Spleen (tissue), 11 donors: ENCODE results near the gene ZNF600. TPM values are rescaled to one million over a fixed set of nuclear protein-coding genes. Genes with fewer than 3 reads are reported as not detected.
"Not testable (repeated sequence)": the region's sequence is repeated elsewhere in the genome, so short reads cannot be mapped to it uniquely, and the experiment has no call there.

Experiments used
- DNase-seq: peaks from one replicate; pipeline ENCODE4 v3.0.0-alpha.2; 2020
- H3K27ac ChIP-seq, 8 donors: fragments of 200-600 bp; sonication (generic) in 7 of 8; 1 replicate in 4 of 8; 2 replicates in 4 of 8; pipeline versions ENCODE4 v1.5.0 to v1.8.0; 2016 to 2021; ENCODE audit warnings: inconsistent platforms in 4 of 8, mild to moderate bottlenecking in 4 of 8, moderate library complexity in 1 of 8
- H3K27me3 ChIP-seq, 7 donors: fragments of 200-600 bp; sonication (generic) in 6 of 7; replicated peaks in 1 of 7; 1 replicate in 4 of 7; 2 replicates in 3 of 7; pipeline versions ENCODE4 v1.5.0 to v1.8.0; 2016 to 2021; ENCODE audit warnings: inconsistent platforms in 3 of 7, mild to moderate bottlenecking in 1 of 7
- H3K36me3 ChIP-seq, 6 donors: fragments of 200-600 bp; sonication (generic) in 5 of 6; 1 replicate in 4 of 6; 2 replicates in 2 of 6; pipeline versions ENCODE4 v1.5.0 to v1.8.0; 2016 to 2021; ENCODE audit warnings: inconsistent platforms in 2 of 6
- H3K4me1 ChIP-seq, 6 donors: fragments of 200-600 bp; sonication (generic) in 5 of 6; 1 replicate in 3 of 6; 2 replicates in 3 of 6; pipeline versions ENCODE4 v1.5.0 to v1.8.0; 2016 to 2021; ENCODE audit warnings: inconsistent platforms in 3 of 6
- H3K4me3 ChIP-seq, 8 donors: fragments of 200-600 bp; sonication (generic) in 7 of 8; 1 replicate in 4 of 8; 2 replicates in 4 of 8; pipeline versions ENCODE4 v1.5.0 to v1.8.0; 2016 to 2021; ENCODE audit warnings: inconsistent platforms in 4 of 8, mild to moderate bottlenecking in 4 of 8, moderate library complexity in 2 of 8
- H3K9me3 ChIP-seq, 8 donors: fragments of 200-600 bp; sonication (generic) in 7 of 8; 1 replicate in 4 of 8; 2 replicates in 4 of 8; pipeline versions ENCODE4 v1.5.0 to v1.8.0; 2016 to 2021; ENCODE audit warnings: inconsistent platforms in 4 of 8
- CTCF ChIP-seq, 11 experiments: fragments of 200-600 bp in 7 of 11; fragments of 450-650 bp in 4 of 11; sonication (generic) in 4 of 11; IDR thresholded peaks in 8 of 11; conservative IDR thresholded peaks in 3 of 11; 1 replicate in 7 of 11; 2 replicates in 4 of 11; pipeline versions ENCODE4 v1.4.0 to v1.8.0; 2016 to 2021; ENCODE audit warnings: antibody characterized with exemption in 11 of 11, inconsistent platforms in 4 of 11, mild to moderate bottlenecking in 1 of 11
- POLR2A ChIP-seq, 3 donors: fragments of 450-650 bp; IDR thresholded peaks; one replicate each; pipeline ENCODE4 v1.5.1; 2017; ENCODE audit warnings: antibody characterized with exemption in 3 of 3, mild to moderate bottlenecking in 1 of 3
- POLR2AphosphoS5 ChIP-seq, 3 donors: sonication (generic); formaldehyde crosslinking; IDR thresholded peaks; one replicate each; pipeline ENCODE4 v1.5.1; 2017; ENCODE audit warnings: antibody characterized with exemption in 3 of 3
- WGBS, 5 donors: extraction: QIAGEN DNeasy Blood & Tissue Kit in 3 of 5; methylation state at CpG; one replicate each; pipeline versions ENCODE4 v1.1.5 to v1.1.7; 2013 to 2018; 5-methylcytosine and 5-hydroxymethylcytosine counted together
- intact Hi-C: fragments of 100-400 bp; cut with DNase I; formaldehyde crosslinking; loops from one replicate; pipeline ENCODE4 v1.15.0; 2023; ENCODE audit warnings: low total_unique reads
- polyA plus RNA-seq, 3 donors: library from polyadenylated mRNA; stranded (reverse); fragments of 200-250 nt; gene quantifications; one replicate each; pipeline ENCODE4 v1.2.1, GENCODE V29; 2013
- total RNA-seq, 7 donors: library from RNA; depleted of rRNA in 3 of 7; stranded (reverse); fragments of >200 nt in 3 of 7; fragmentation: NEBNext Ultra II Directional in 4 of 7; extraction: Animal tissue kit (Norgen Biotek cat#: 25700) in 4 of 7; gene quantifications; one replicate each; pipeline versions ENCODE4 v1.1.0 to v1.2.1, GENCODE V29; 2016 to 2021
- donor health status: healthy with polysubstance abuse.
- donor health status: DM: no; HTN: no; CAD: no; lungs with moderate emphysema.
- donor health status: DM: no; HTN: no; CAD: no.
- donor health status: Bipolar disorder and iron deficiency.
- donor health status: healthy.
- donor health status: DM: no; HTN: no; CAD: no.
- donor health status: DM: yes; HTN: yes; CAD: no.

The ZNF600 gene
- total and polyA plus RNA-seq, 10 donors = 7.5 to 32.3 (median 20.0) TPM

DNA sequence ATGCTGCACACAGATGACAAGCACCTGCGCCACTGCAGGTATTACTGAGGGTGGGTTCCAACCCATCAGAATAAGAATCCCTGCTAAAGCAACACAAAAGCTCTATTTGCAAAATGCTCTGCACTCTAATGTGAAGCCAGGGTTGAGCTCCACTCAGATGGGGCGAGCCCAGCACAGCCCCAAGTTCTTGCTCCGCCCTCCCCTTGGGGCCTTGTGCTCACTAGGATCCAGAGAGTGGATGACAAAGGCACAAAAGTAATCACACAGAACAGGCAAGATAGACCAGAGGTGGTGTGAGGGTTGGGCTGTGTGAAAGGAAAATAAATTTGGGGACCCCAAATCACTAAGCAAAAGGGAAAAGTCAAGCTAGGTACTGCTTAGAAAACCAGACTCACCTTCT is 43.5 kb downstream of the ZNF600 start:
- intact Hi-C loops = loop anchor here (10.0 kb wide), 1 partner anchor 498 kb away; no protein-coding TSS in a partner anchor
- WGBS, 5 donors = 84 to 97% (median 93%) methylated on average over 3 of the region's 3 CpGs
- no peaks in the 10 kb centered on the region for H3K36me3 ChIP-seq

DNA sequence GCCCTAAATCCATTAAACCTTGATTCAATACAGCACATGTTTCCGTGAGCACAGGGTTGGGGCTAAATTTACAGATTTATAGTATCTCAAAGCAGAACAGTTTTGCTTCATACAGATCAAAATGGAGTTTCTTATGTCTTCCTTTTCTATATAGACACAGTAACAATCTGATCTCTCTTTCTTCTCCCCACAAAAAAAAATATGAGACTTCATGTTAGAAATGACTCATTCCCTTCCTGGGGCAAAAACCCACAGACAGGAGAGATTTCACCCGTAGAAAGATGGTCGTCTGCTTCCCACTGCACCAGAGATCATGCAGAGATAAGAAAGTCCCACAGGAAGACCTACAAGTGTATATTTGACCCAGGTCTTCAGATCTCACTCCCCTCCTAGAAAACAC is 44.1 kb downstream of the ZNF600 start:
- Histone ChIP-seq H3K9me3 (no peaks in the 10 kb centered on the region), H3K27ac (no peak overlapping the region), H3K27me3 (no peaks in the 10 kb centered on the region), H3K36me3 (no peaks in the 10 kb centered on the region), H3K4me3 (no peak overlapping the region), H3K4me1 (no peaks in the 10 kb centered on the region)
- no peak for DNase-seq
- 29 to 33% (median 31%) methylated on average over 3 of the region's 3 CpGs for WGBS, 5 donors
- intact Hi-C loops = loop anchor here (10.0 kb wide), 1 partner anchor 498 kb away; no protein-coding TSS in a partner anchor
- TF ChIP-seq POLR2A (IDR thresholded peaks at IDR 0.05) (no peak), POLR2AphosphoS5 (IDR thresholded peaks at IDR 0.05) (no peak), CTCF (IDR thresholded peaks at IDR 0.05 in 8 of 11, conservative IDR thresholded peaks at IDR 0.05 in 3 of 11) (no peak)

More for the DNA sequence above, 43.5 kb downstream of the ZNF600 start:
- DNase-seq = no peak
- Histone ChIP-seq H3K4me1 (peaks cover 0 to under 1% (median 0%) of the 10 kb centered on the region in 6 donors), H3K9me3 (no peaks in the 10 kb centered on the region), H3K27me3 (no peaks in the 10 kb centered on the region), H3K27ac (no peak overlapping the region), H3K4me3 (no peak overlapping the region)
- TF ChIP-seq POLR2A (IDR thresholded peaks at IDR 0.05) = no peak

- H3K4me3 ChIP-seq = no peak overlapping the region
- H3K27me3 ChIP-seq = no peaks in the 10 kb centered on the region
- intact Hi-C loops = loop anchor here (10.0 kb wide), 1 partner anchor 497 kb away; no protein-coding TSS in a partner anchor
- no peak for DNase-seq
- no peaks in the 10 kb centered on the region for H3K9me3 ChIP-seq
- no peak for TF ChIP-seq CTCF (IDR thresholded peaks at IDR 0.05 in 8 of 11, conservative IDR thresholded peaks at IDR 0.05 in 3 of 11)
- TF ChIP-seq POLR2AphosphoS5 (IDR thresholded peaks at IDR 0.05) = no peak
- no peak for TF ChIP-seq POLR2A (IDR thresholded peaks at IDR 0.05)
- H3K4me1 ChIP-seq = no peaks in the 10 kb centered on the region
- no peak overlapping the region for H3K27ac ChIP-seq
- no peaks in the 10 kb centered on the region for H3K36me3 ChIP-seq
- 78 to 87% (median 83%) methylated on average over 6 of the region's 6 CpGs for WGBS, 5 donors
Observed at GRCh38 chr19:52741951-52742485, 44.6 kb downstream of the ZNF600 start.

- not testable (repeated sequence) for H3K36me3 ChIP-seq, H3K27ac ChIP-seq, DNase-seq, H3K9me3 ChIP-seq, H3K4me3 ChIP-seq, H3K27me3 ChIP-seq, H3K4me1 ChIP-seq
- 66 to 91% (median 84%) methylated on average over 7 of the region's 7 CpGs for WGBS, 5 donors
- intact Hi-C loops = loop anchor here (10.0 kb wide), 1 partner anchor 497 kb away; no protein-coding TSS in a partner anchor
Observed at GRCh38 chr19:52741371-52741770, 45.2 kb downstream of the ZNF600 start.

GRCh38 chr19:52739576-52739975 is 47.0 kb downstream of the ZNF600 start:
- Histone ChIP-seq H3K27me3 (no peaks in the 10 kb centered on the region), H3K27ac (no peak overlapping the region), H3K4me3 (no peak overlapping the region), H3K4me1 (peaks cover 0 to 14% (median 8%) of the 10 kb centered on the region in 6 donors), H3K36me3 (no peaks in the 10 kb centered on the region), H3K9me3 (no peaks in the 10 kb centered on the region)
- no peak for DNase-seq
- intact Hi-C loops = no loop called here
- WGBS, 5 donors = 88 to 92% (median 91%) methylated on average over 14 of the region's 14 CpGs
- TF ChIP-seq POLR2A (IDR thresholded peaks at IDR 0.05) (no peak), POLR2AphosphoS5 (IDR thresholded peaks at IDR 0.05) (no peak), CTCF (IDR thresholded peaks at IDR 0.05 in 8 of 11, conservative IDR thresholded peaks at IDR 0.05 in 3 of 11) (no peak)
